Mucosa of descending colon (tissue), 3 donors: ENCODE results near the gene TBRG1. TPM values are rescaled to one million over a fixed set of nuclear protein-coding genes. Genes with fewer than 3 reads are reported as not detected.
"Not testable (repeated sequence)": the region's sequence is repeated elsewhere in the genome, so short reads cannot be mapped to it uniquely, and the experiment has no call there.

Experiments
- ATAC-seq: fragments of 200-7000 bp; cut with Tn5 transposase; one replicate; pipeline ENCODE4 v1.9.1; 2020; ENCODE audit warnings: mild to moderate bottlenecking, moderate library complexity
- DNase-seq, 3 donors: peaks; one replicate each; pipeline ENCODE4 v3.0.0-alpha.2; 2020
- H3K36me3 ChIP-seq: fragments of 200-600 bp; one replicate; pipeline ENCODE4 v1.8.0; 2021; ENCODE audit warnings: low read depth, mild to moderate bottlenecking
- H3K4me1 ChIP-seq: fragments of 200-600 bp; one replicate; pipeline ENCODE4 v1.8.0; 2021; ENCODE audit warnings: low read depth, mild to moderate bottlenecking
- H3K4me3 ChIP-seq: fragments of 200-600 bp; one replicate; pipeline ENCODE4 v1.8.0; 2021; ENCODE audit warnings: mild to moderate bottlenecking
- H3K9me3 ChIP-seq: fragments of 200-600 bp; one replicate; pipeline ENCODE4 v1.8.0; 2021; ENCODE audit warnings: mild to moderate bottlenecking
- CTCF ChIP-seq: fragments of 200-600 bp; IDR thresholded peaks from one replicate; pipeline ENCODE4 v1.8.0; 2022; ENCODE audit warnings: antibody characterized with exemption, mild to moderate bottlenecking
- intact Hi-C, 2 donors: fragments of 100-400 bp; cut with DNase I in 1 of 2; cut with micrococcal nuclease in 1 of 2; formaldehyde crosslinking; loops; one replicate each; pipeline versions ENCODE4 v1.11.0 to v1.11.1; 2022; cut with DNase I, micrococcal nuclease
- total RNA-seq, 3 donors: library from RNA; stranded (reverse); fragmentation: NEBNext Ultra II Directional in 2 of 3; extraction: Animal tissue kit (Norgen Biotek cat#: 25700) in 2 of 3; gene quantifications; one replicate each; pipeline versions ENCODE4 v1.2.1 to v1.2.4, GENCODE V29; 2021 to 2023
- donor health status: DM: no; HTN: no; CAD: no; lungs with moderate emphysema.
- donor health status: DM: no; HTN: no; CAD: no.
- donor health status: DM: no; HTN: yes; CAD: no.

Gene TBRG1
- total RNA-seq, 3 donors from 2014 or later = 26.6 to 45.8 (median 41.8) TPM

- no peak for ATAC-seq
- no peak for DNase-seq
- no peaks in the 10 kb centered on the region for H3K36me3 ChIP-seq
- H3K4me3 ChIP-seq = no peak overlapping the region
- no peaks in the 10 kb centered on the region for H3K9me3 ChIP-seq
- no peaks in the 10 kb centered on the region for H3K4me1 ChIP-seq
- intact Hi-C loops = no loop called here
- TF ChIP-seq CTCF = no peak
Observed at GRCh38 chr11:124595302-124595701, 27.4 kb upstream of the TBRG1 start.

GRCh38 chr11:124597626-124598025 lies 25.0 kb upstream of the TBRG1 start:
- intact Hi-C loops = no loop called here
- ATAC-seq = no peak

GRCh38 chr11:124600621-124601320 lies 21.9 kb upstream of the TBRG1 start:
- intact Hi-C loops = no loop called here
- TF ChIP-seq CTCF = no peak
- no peak for ATAC-seq
- no peaks in the 10 kb centered on the region for H3K4me1 ChIP-seq
- DNase-seq = no peak
- no peak overlapping the region for H3K4me3 ChIP-seq
- no peaks in the 10 kb centered on the region for H3K9me3 ChIP-seq
- H3K36me3 ChIP-seq = no peaks in the 10 kb centered on the region

More at GRCh38 chr11:124597626-124598025, 25.0 kb upstream of the TBRG1 start:
- Histone ChIP-seq H3K9me3 (no peaks in the 10 kb centered on the region), H3K4me1 (no peaks in the 10 kb centered on the region), H3K36me3 (no peaks in the 10 kb centered on the region), H3K4me3 (no peak overlapping the region)
- DNase-seq = no peak
- TF ChIP-seq CTCF = no peak

GRCh38 chr11:124602193-124602592 lies 20.5 kb upstream of the TBRG1 start:
- TF ChIP-seq CTCF = no peak
- ATAC-seq = no peak
- Histone ChIP-seq H3K4me1 (no peaks in the 10 kb centered on the region), H3K4me3 (no peak overlapping the region), H3K36me3 (no peaks in the 10 kb centered on the region), H3K9me3 (no peaks in the 10 kb centered on the region)
- DNase-seq = no peak
- intact Hi-C loops = no loop called here

- H3K4me1 ChIP-seq, DNase-seq, H3K36me3 ChIP-seq, H3K9me3 ChIP-seq, ATAC-seq, intact Hi-C loops, H3K4me3 ChIP-seq: not testable (repeated sequence)
Observed at GRCh38 chr11:124602723-124603122, 19.9 kb upstream of the TBRG1 start.

- Histone ChIP-seq H3K4me1 (no peaks in the 10 kb centered on the region), H3K4me3 (no peak overlapping the region), H3K36me3 (no peaks in the 10 kb centered on the region), H3K9me3 (no peaks in the 10 kb centered on the region)
- peak; percentile 82 for ATAC-seq
- no peak for TF ChIP-seq CTCF
- peak in 1 of 3 donors; percentile 25 for DNase-seq
- intact Hi-C loops = no loop called here
Observed at GRCh38 chr11:124605719-124606118, 16.9 kb upstream of the TBRG1 start.
